PFSK-1 (cell line): Measurements from ENCODE around the gene GOLIM4.

Experiments used
- FOXP2 ChIP-seq: optimal IDR thresholded peaks from 2 replicates; pipeline ENCODE3; 2011; ENCODE audit warnings: borderline replicate concordance, control low read depth, inconsistent platforms; ENCODE audit not compliant: insufficient read depth; ENCODE audit errors: extremely low read length, extremely low read depth
- POLR2AphosphoS5 ChIP-seq: IDR thresholded peaks from 2 replicates; pipeline ENCODE4 v1.6.1; 2012; ENCODE audit warnings: low read depth, mild to moderate bottlenecking, control low read depth, low read length, moderate library complexity
- SIN3A ChIP-seq: IDR thresholded peaks from 2 replicates; pipeline ENCODE4 v1.6.1; 2012; ENCODE audit warnings: mild to moderate bottlenecking, low read length, moderate library complexity, borderline replicate concordance; ENCODE audit not compliant: insufficient read depth
- TAF1 ChIP-seq: IDR thresholded peaks from 2 replicates; pipeline ENCODE4 v1.6.1; 2012; ENCODE audit warnings: low read length, control low read depth, borderline replicate concordance; ENCODE audit not compliant: insufficient read depth
- TF ChIP-seq, protein P1 (sequence below), 2 experiments: IDR thresholded peaks; 2 replicates each; pipeline versions ENCODE4 v1.6.1 to v1.8.0; 2011 to 2012; ENCODE audit warnings: low read depth in 2 of 2, low read length in 2 of 2, control low read depth in 1 of 2, inconsistent platforms in 1 of 2, mild to moderate bottlenecking in 1 of 2, moderate library complexity in 1 of 2; ENCODE audit not compliant: insufficient read depth in 1 of 2

GOLIM4 gene

DNA sequence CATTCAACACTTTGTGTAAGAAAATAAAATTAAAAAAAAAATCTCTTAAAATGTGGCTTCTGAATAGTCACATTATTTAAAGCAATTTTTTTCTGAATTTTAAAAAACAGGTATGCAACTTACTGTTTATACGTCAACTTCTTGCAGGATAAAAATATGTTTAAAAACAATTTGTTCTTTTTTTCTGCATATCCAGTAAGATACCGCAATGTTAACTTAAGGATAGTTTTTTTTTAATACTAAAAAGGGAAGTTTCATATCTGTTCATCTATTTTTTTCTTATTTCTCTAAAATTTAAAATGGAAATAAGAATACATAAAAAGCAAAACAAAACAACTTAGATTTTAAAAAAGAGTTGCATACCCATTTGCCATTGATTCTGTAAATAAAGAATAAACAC is 27.4 kb downstream of the GOLIM4 start:
- TF ChIP-seq TAF1, result no peak
- TF ChIP-seq SIN3A, result no peak
- no peak for TF ChIP-seq POLR2AphosphoS5
- TF ChIP-seq, protein P1, sequence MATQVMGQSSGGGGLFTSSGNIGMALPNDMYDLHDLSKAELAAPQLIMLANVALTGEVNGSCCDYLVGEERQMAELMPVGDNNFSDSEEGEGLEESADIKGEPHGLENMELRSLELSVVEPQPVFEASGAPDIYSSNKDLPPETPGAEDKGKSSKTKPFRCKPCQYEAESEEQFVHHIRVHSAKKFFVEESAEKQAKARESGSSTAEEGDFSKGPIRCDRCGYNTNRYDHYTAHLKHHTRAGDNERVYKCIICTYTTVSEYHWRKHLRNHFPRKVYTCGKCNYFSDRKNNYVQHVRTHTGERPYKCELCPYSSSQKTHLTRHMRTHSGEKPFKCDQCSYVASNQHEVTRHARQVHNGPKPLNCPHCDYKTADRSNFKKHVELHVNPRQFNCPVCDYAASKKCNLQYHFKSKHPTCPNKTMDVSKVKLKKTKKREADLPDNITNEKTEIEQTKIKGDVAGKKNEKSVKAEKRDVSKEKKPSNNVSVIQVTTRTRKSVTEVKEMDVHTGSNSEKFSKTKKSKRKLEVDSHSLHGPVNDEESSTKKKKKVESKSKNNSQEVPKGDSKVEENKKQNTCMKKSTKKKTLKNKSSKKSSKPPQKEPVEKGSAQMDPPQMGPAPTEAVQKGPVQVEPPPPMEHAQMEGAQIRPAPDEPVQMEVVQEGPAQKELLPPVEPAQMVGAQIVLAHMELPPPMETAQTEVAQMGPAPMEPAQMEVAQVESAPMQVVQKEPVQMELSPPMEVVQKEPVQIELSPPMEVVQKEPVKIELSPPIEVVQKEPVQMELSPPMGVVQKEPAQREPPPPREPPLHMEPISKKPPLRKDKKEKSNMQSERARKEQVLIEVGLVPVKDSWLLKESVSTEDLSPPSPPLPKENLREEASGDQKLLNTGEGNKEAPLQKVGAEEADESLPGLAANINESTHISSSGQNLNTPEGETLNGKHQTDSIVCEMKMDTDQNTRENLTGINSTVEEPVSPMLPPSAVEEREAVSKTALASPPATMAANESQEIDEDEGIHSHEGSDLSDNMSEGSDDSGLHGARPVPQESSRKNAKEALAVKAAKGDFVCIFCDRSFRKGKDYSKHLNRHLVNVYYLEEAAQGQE (IDR thresholded peaks at IDR 0.05; ENCODE audit: insufficient read depth in 1 of 2, low read depth in 2 of 2, low read length in 2 of 2), result no peak
- no peak for TF ChIP-seq FOXP2

DNA sequence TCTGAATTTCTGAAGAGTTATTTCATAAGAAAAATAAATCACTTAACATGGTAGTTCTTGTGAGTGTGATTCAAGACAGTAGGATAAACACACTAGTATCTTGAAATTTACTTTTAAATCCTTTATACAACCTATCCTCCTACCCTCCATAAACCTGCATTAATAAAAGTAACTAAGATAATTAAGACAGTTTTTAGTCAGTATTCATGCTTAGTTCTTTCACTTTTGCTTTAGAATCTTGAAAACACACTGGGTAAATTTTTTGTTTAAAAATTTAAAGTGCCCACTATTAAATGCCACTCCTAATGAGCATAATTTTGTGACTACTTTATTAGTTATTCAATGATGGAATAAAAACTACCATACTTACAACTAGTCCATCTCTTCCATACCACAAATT is 28.8 kb downstream of the GOLIM4 start:
- TF ChIP-seq FOXP2 (no peak), POLR2AphosphoS5 (no peak), TAF1 (no peak), SIN3A (no peak)
- TF ChIP-seq, protein P1 (IDR thresholded peaks at IDR 0.05; ENCODE audit: insufficient read depth in 1 of 2, low read depth in 2 of 2, low read length in 2 of 2), result no peak

DNA sequence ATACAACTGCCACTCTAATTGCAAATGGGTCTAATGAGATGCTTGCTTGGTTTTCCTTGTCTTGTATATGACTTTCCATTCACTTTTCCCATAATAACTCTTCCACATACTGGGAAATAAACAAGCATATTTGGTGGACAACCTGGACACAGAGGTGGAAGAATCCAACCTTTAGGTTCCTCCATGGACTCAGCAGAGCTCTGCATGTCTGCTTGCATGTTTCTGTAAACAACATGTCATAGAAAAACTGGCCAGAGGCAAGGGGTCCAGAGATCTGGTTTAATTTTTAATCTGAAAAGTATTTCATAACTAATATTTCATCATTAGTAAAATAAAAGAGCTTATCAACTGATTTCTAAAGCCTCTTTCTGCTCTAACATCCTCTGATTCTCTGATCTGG is 30.2 kb downstream of the GOLIM4 start:
- TF ChIP-seq TAF1, result no peak
- no peak for TF ChIP-seq SIN3A
- TF ChIP-seq POLR2AphosphoS5, result no peak
- TF ChIP-seq FOXP2, result no peak
- TF ChIP-seq, protein P1 (IDR thresholded peaks at IDR 0.05; ENCODE audit: insufficient read depth in 1 of 2, low read depth in 2 of 2, low read length in 2 of 2), result no peak

DNA sequence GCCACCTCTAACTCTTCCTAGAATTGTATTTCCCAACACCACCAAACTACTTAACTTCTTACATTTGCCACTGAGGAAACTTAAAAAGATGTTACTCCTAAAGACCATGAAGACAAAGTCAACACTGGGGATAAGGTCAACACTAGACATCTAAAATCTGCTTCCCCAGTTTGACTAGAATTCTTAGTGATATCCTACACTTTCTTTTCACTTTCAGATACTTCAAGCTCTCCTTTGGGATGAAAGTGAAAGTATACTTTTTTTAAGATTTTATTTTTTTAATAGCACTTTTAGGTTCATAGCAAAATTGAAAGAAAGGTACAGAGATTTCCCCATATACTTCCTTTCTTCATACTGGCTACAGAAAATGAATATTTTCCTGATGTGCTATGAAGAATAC is 32.6 kb downstream of the GOLIM4 start:
- TF ChIP-seq, protein P1 (IDR thresholded peaks at IDR 0.05; ENCODE audit: insufficient read depth in 1 of 2, low read depth in 2 of 2, low read length in 2 of 2), result no peak
- TF ChIP-seq POLR2AphosphoS5, result no peak
- no peak for TF ChIP-seq TAF1
- TF ChIP-seq FOXP2, result no peak
- TF ChIP-seq SIN3A, result no peak

DNA sequence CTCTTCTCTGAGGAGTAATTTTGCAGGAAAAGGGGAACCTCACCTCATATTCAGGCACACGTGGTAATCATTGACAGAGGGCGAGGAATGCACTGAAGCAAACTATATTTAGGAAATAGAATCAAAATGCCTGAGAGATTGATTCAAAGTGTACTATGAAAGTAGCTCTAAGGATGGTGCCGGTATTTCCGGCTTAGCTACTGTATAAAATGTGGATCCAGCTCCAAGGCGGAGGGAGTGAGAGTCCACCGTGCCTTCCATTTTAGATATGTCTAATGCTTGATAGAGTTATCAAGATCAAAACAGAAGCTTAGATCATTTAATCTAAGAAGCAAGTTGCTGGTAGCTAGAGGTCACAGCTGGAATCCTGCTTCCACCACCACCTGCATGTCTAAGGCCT is 33.0 kb downstream of the GOLIM4 start:
- no peak for TF ChIP-seq FOXP2
- TF ChIP-seq POLR2AphosphoS5, result no peak
- TF ChIP-seq, protein P1 (IDR thresholded peaks at IDR 0.05; ENCODE audit: insufficient read depth in 1 of 2, low read depth in 2 of 2, low read length in 2 of 2), result no peak
- TF ChIP-seq TAF1, result no peak
